HG02763 (cell line): ENCODE results near the gene GTF2IRD2.
"Not testable (repeated sequence)": the region's sequence is repeated elsewhere in the genome, so short reads cannot be mapped to it uniquely, and the experiment has no call there.

ENCODE experiments used
- ATAC-seq: cut with Tn5 transposase; IDR thresholded peaks from one replicate; pipeline ENCODE4 v1.9.1; 2021; ENCODE audit warnings: mild to moderate bottlenecking, moderate library complexity; ENCODE audit not compliant: unreplicated experiment

GTF2IRD2 gene

DNA sequence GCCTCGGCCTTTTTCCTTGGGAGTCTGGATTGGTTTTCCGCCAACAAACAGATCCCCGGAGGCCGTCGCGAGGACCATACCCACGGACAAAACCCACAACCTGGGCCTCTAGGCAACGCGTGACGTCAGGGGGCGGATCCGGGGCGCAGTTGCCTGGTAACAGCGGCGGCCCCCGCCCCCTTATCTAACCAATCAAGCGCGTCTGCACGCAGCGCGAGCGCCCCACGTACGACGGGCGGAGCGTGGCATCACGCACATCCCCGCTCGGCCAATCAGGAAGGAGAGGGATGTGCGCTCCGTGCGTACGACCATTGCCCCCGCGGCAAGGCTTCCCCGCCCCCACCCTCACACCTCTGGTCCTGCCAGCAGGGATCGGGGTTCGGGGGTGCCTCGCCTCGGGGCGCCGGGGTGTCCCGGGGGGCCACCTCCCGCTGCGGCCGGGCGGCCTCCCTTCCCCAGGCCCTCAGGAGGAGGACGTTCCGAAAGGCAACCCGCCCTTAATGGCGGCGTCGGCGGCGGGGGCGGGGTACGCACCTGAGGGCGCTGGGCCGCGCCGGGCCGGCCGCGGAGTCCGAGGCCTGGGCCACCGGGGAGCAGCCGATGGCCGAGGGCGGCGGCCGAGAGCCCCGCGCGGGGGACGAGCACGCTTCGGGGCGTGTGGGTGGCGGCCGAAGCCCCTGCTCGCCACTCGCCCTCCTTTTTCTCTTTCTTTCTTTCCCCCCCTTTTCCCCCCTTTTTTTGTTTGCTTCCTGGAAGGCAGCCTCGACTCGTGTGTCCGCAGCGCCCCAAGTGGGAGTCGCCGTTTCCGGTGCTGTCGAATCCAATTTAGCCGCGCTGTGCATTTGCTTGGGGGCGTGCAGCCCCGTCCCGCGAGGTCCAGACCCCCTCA is at the start of gene GTF2IRD2:
Gene GTF2IRD2 (minus strand): TSS at position 773 of the 889 bp plus-strand sequence. CDS start 15,227 bp downstream, outside the sequence.
- peak; percentile 89 for ATAC-seq

GRCh38 chr7:74890158-74891123 is 39.0 kb upstream of the GTF2IRD2 start:
- ATAC-seq: peak; percentile 69

DNA sequence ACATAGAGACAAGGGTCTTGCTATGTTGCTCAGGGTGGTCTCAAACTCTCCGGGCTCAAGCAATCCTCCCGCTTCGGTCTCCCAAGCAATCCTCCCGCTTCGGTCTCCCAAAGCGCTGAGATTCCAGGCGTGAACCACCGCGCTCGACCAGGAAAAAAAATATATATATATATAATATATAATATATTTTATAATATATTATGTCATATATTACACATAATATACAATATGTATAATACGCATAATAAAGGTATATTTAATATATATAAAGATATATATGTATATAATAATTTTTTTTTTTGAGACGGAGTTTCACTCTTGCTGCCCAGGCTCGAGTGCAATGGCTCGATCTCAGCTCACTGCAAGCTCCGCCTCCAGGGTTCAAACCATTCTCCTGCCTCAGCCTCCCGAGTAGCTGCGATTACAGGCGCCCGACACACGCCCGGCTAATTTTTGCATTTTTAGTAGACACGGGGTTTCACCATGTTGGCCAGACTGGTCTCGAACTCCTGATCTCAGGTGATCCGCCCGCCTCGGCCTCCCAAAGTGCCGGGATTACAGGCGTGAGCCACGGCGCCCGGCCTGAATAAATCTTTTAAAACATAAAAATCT is 38.2 kb upstream of the GTF2IRD2 start:
- not testable (repeated sequence) for ATAC-seq

DNA sequence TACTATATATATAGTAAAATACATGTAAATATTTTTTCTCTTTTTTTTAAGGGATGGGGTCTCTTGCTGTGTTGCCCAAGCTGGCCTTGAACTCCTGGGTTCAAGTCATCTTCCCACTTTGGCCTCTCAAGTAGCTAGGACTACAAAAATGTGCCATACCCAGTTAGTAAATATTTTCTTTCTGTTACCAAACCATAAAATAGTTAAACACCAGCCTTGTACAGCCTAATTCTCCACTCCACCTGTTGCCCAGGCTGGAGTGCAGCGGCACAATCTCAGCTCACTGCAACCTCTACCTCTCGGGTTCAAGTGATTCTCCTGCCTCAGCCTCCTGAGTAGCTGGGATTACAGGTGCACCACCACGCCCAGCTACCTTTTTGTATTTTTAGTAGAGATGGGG is 33.9 kb upstream of the GTF2IRD2 start:
- ATAC-seq: not testable (repeated sequence)

DNA sequence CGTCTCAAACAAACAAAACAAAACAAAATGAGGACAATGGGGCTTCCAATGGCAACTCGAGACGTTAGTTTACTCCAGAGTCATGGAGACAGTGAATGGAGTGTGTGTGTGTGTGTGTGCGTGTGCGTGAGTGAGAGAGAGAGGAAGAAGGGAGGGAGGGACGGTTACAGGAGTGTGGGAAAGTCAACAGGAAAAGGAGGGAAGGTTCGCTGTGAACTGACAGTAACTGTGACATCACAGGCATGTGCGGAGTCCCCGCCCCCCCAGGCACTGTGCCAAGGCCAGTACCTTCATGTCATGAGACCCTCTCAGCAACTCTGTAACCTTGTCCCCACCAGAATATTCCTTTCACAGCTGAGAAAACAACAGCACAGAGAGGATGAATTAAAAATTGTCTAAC is 30.7 kb upstream of the GTF2IRD2 start:
- not testable (repeated sequence) for ATAC-seq

DNA sequence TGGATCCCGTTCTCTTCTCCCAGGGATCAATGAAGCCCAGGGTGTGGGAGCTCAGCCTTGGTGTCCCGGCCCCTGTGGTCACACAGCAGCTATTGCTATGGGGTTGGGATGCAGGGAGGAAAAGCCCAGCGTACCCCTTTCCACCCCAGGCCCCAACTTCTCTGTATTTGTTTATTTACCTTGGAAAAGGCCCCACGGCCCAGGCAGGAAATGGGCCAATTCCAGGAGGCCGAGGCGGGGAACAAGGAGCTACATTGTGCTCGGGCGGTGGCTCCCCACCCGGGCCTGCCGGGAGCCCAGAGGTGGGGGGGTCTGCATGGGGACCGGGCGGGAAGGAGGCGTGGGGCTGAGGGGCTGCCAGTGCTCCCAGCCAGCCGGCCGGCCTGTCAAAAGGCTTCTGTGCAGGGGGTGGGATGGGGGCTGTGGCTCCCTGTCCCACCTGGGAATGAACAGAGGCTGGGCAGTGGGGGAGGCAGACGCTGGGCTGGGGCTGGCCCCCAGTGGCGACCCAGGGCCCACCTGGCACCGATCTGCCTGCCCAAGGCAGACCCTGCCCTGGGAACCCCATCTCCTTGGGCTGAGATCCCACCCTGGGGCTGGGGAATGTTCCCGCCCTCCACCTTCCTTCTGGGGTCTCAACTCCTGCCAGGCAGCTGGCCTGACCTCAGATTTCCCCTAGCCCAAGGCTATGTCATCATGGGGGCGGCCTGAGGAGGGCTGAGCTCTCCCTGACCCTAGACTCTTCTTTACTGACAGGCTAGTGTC is 23.5 kb upstream of the GTF2IRD2 start:
- not testable (repeated sequence) for ATAC-seq

DNA sequence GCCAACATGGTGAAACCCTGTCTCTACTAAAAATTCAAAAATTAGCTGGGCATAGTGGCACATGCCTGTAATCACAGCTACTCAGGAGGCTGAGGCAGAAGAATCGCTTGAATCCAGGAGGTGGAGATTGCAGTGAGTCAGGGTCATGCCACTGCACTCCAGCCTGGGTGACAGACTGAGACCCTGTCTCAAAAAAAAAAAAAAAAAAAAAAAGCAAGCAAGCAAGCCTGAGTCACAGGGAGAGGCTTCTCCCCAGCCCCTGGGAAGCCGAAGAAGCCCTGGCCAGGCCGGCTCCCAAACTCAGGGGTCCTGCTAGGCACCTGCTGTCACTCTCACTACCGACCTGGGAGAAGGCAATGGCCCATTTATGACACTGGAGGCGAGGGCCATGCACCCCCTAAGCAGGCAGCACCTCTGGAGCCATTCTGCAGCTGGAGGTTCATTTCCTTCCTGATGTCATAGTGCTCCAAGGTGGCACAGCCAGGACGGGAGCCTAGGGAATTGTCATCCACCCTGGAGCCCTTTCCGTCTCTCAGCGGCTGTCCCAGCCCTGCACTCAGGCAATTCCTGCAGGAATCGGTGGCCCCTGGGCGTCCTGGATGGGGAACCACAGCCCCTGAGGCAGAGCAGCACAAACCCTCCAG is 22.8 kb upstream of the GTF2IRD2 start:
- ATAC-seq: not testable (repeated sequence)

DNA sequence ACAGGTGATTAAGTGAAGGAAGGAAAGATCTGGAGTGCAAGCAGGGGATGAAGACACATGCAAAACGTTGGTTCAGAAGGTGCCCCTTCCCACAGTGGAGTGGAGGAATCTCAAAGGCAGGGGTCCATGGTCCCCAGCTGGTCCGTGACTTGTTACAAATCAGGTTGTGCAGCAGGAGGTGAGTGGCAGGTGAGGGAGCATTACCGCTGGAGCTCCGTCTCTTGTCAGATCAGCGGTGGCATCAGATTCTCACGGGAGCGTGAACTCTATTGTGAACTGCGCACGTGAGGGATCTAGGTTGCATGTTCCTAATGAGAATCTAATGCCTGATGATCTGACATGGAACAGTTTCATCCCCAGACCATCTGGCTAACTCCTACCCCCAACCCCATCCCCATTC is 21.1 kb upstream of the GTF2IRD2 start:
- ATAC-seq: not testable (repeated sequence)

DNA sequence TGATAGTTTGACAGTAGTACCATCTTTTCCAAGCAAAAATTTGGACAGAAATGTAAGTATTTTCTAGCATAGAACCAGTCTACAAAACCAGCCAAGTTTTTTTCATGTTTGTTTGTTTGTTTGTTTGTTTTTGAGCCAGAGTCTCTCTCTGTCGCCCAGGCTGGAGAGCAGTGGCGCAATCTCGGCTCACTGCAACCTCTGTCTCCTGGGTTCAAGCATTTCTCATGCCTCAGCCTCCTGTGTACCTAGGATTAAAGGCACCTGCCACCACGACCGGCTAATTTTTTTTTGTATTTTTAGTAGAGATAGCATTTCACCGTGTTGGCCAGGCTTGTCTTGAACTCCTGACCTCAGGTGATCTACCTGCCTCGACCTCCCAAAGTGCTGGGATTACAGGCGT is 14.4 kb upstream of the GTF2IRD2 start:
- not testable (repeated sequence) for ATAC-seq

- not testable (repeated sequence) for ATAC-seq
Measured at GRCh38 chr7:74849853-74850252, 1.6 kb downstream of the GTF2IRD2 start.

DNA sequence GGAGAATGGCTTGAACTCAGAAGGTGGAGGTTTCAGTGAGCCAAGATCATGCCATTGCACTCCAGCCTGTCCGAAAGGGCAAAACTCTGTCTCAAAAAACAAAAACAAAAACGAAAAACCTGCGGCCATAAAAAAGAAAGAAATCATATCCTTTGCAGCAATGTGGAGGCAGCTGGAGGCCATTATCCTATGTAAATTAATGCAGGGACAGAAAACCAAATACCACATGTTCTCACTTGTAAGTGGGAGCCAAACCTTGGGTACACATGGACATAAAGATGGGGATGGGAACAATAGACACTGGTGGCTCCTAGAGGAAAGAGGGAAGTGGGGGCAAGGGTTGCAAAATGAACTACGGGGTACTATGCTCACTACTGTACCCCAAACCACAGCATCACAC is 21.0 kb downstream of the GTF2IRD2 start:
- not testable (repeated sequence) for ATAC-seq

DNA sequence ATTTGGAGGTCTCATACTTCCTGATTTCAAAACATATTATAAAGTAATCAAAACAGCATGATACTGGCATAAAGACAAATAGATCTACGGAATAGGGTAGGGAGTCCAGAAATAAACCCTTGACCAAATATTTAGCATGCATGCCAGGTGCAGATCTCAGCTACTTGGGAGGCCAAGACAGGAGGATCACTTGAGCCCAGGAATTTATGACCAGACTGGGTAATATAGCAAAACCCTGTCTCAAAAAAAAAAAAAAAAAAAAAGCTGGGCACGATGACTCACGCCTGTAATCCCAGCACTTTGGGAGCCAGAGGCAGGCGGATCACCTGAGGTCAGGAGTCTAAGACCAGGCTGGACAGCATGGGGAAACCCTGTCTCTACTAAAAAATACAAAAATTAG is 21.4 kb downstream of the GTF2IRD2 start:
- not testable (repeated sequence) for ATAC-seq

- ATAC-seq: not testable (repeated sequence)
Measured at GRCh38 chr7:74821259-74821658, 30.1 kb downstream of the GTF2IRD2 start.

DNA sequence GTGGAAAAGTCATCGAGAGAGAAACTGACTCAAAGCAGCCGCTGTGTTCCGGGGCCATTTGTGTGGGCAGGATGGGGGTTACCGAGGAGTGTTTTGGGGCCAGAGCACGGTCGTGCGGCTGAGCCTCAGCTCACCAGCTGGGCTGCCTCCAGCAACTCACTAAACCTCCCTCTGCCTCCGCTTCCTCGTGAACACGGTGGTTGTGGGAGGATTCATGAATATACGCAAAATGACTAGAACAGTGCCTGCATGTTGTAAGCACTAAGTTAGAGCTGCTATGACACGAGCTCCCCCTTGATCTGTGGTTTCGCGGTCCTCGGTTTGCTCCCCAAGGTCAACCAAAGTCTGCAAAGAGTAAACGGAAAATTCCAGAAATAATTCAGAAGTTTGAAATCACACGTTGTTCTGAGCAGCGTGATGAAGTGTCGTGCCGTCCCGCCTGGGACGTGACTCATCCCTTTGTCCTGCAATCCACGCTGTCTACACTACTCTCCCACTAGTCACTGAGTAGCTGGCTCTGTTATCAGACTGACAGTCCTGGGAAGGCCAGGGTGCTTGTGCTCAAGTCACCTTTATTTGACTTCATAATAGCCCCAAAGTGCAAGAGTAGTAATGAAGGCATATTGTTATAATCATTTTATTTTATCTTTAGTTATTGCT is 31.1 kb downstream of the GTF2IRD2 start:
- ATAC-seq: peak; percentile 79

DNA sequence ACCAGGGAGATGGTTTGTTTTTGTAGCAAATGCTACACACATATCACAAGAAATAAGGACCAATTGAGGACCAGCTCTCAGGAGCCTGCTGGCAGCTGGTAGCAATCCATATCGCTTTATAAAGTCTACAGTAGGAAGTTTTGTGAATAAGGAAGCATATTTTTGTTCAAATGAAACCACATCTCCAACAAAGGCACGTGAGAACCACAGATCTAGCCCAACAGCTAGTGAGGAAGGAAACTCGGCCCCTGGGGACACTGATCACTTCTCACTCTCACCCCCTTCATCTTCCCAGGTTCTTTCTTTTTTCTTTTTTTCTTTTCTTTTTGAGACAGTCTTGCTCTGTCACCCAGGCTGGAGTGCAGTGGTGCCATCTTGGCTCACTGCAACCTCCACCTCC is 35.5 kb downstream of the GTF2IRD2 start:
- ATAC-seq: not testable (repeated sequence)

DNA sequence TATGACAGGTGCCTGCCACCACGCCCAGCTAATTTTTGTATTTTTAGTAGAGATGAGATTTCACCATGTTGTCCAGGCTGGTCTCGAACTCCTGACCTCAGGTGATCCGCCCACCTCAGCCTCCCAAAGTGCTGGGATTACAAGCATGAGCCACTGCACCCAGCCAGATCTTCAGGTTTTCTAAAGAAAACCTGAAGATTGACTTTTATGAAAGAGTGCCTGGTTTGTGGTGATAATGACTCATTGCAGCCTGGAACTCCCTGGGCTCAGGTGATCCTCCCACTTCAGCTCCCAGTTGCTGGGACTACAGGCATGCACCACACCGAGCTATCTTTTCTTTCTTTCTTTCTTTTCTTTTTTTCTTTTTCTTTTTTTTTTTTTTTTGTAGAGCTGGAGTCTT is 52.8 kb downstream of the GTF2IRD2 start:
- not testable (repeated sequence) for ATAC-seq

GRCh38 chr7:74797848-74798622 is 53.4 kb downstream of the GTF2IRD2 start:
- ATAC-seq: not testable (repeated sequence)

- not testable (repeated sequence) for ATAC-seq
Measured at GRCh38 chr7:74789200-74789736, 62.1 kb downstream of the GTF2IRD2 start.
